ENCODE results near the gene SLC35F1.

GRCh38 chr6:117929501-117929900, 22.4 kb downstream of the SLC35F1 start:
- no peak for TF ChIP-seq YY1 (IDR thresholded peaks at IDR 0.05; ENCODE audit: insufficient read depth, insufficient read length)
- no peak for TF ChIP-seq ZNF274 (IDR thresholded peaks at IDR 0.05; ENCODE audit: low read depth, low read length)
